C4-2B (cell line): ENCODE measurements around the gene MAP1LC3B2.

Experiments
- ZFX ChIP-seq: fragments of 450-650 bp; IDR thresholded peaks from 2 replicates; pipeline ENCODE4 v1.6.1; 2017
- TF ChIP-seq, protein P1 (sequence below): fragments of 450-650 bp; conservative IDR thresholded peaks from 2 replicates; pipeline ENCODE4 v1.5.1; 2017; ENCODE audit warnings: mild to moderate bottlenecking

GRCh38 chr12:116601933-116602810 lies 43.0 kb downstream of the MAP1LC3B2 start:
- TF ChIP-seq, protein P1, sequence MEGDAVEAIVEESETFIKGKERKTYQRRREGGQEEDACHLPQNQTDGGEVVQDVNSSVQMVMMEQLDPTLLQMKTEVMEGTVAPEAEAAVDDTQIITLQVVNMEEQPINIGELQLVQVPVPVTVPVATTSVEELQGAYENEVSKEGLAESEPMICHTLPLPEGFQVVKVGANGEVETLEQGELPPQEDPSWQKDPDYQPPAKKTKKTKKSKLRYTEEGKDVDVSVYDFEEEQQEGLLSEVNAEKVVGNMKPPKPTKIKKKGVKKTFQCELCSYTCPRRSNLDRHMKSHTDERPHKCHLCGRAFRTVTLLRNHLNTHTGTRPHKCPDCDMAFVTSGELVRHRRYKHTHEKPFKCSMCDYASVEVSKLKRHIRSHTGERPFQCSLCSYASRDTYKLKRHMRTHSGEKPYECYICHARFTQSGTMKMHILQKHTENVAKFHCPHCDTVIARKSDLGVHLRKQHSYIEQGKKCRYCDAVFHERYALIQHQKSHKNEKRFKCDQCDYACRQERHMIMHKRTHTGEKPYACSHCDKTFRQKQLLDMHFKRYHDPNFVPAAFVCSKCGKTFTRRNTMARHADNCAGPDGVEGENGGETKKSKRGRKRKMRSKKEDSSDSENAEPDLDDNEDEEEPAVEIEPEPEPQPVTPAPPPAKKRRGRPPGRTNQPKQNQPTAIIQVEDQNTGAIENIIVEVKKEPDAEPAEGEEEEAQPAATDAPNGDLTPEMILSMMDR = no peak
- no peak for TF ChIP-seq ZFX
